HepG2 (cell line): ENCODE measurements around the gene MED23. TPM values are rescaled to one million over a fixed set of nuclear protein-coding genes. Genes with fewer than 3 reads are reported as not detected.

ENCODE experiments used
- ARNT ChIP-seq: fragments of 450-650 bp; IDR thresholded peaks from 2 replicates; pipeline ENCODE4 v1.6.1; 2017
- ASH2L ChIP-seq: fragments of 300-600, 200-600 bp; sonication (generic); IDR thresholded peaks from 2 replicates; pipeline ENCODE4 v1.7.0; 2017; ENCODE audit warnings: low read depth, mild to moderate bottlenecking, moderate library complexity, mixed read lengths, low read length; ENCODE audit not compliant: insufficient read length
- ATAD3A ChIP-seq: sonication (generic); formaldehyde crosslinking; IDR thresholded peaks from 2 replicates; pipeline ENCODE4 v1.4.0; 2020; ENCODE audit warnings: missing genetic modification reagents
- DR1 ChIP-seq: sonication (generic); formaldehyde crosslinking; IDR thresholded peaks from 2 replicates; pipeline ENCODE4 v1.8.0; 2021; ENCODE audit warnings: mild to moderate bottlenecking, missing genetic modification reagents, inconsistent platforms
- E2F2 ChIP-seq: sonication (generic); formaldehyde crosslinking; IDR thresholded peaks from 2 replicates; pipeline ENCODE4 v1.4.0; 2020; ENCODE audit warnings: missing genetic modification reagents, borderline replicate concordance
- FOSL1 ChIP-seq: sonication (generic); formaldehyde crosslinking; IDR thresholded peaks from 2 replicates; pipeline ENCODE4 v1.9.0; 2021; ENCODE audit warnings: missing genetic modification reagents, borderline replicate concordance
- GMEB1 ChIP-seq: sonication (generic); formaldehyde crosslinking; IDR thresholded peaks from 2 replicates; pipeline ENCODE4 v1.5.1; 2020; ENCODE audit warnings: missing genetic modification reagents, mild to moderate bottlenecking, borderline replicate concordance
- LCORL ChIP-seq, 2 experiments: fragments of 450-650 bp in 1 of 2; sonication (generic) in 1 of 2; formaldehyde crosslinking in 1 of 2; IDR thresholded peaks; 2 replicates each; pipeline versions ENCODE4 v1.5.0 to v1.6.1; 2017 to 2020; ENCODE audit warnings: antibody characterized with exemption in 1 of 2, missing genetic modification reagents in 1 of 2
- MTF1 ChIP-seq: sonication (generic); formaldehyde crosslinking; IDR thresholded peaks from 2 replicates; pipeline ENCODE4 v1.5.0; 2020; ENCODE audit warnings: missing genetic modification reagents
- MXD4 ChIP-seq: IDR thresholded peaks from 2 replicates; pipeline ENCODE4 v1.6.1; 2016; ENCODE audit warnings: mild to moderate bottlenecking, missing biosample characterization, missing genetic modification reagents
- NBN ChIP-seq: fragments of 450-650 bp; conservative IDR thresholded peaks from 2 replicates; pipeline ENCODE4 v1.6.1; 2017
- NPAS2 ChIP-seq: sonication (generic); formaldehyde crosslinking; IDR thresholded peaks from 2 replicates; pipeline ENCODE4 v1.8.0; 2022; ENCODE audit warnings: mild to moderate bottlenecking, missing genetic modification reagents, borderline replicate concordance
- NR3C1 ChIP-seq: sonication (generic); formaldehyde crosslinking; IDR thresholded peaks from 2 replicates; pipeline ENCODE4 v1.4.0; 2020; ENCODE audit warnings: missing genetic modification reagents
- PHF21A ChIP-seq: sonication (generic); formaldehyde crosslinking; IDR thresholded peaks from 2 replicates; pipeline ENCODE4 v1.5.0; 2020; ENCODE audit warnings: mild to moderate bottlenecking, missing genetic modification reagents
- RAD21 ChIP-seq: fragments of 450-650 bp; formaldehyde crosslinking; IDR thresholded peaks from 2 replicates; pipeline ENCODE4 v1.5.0; 2020; ENCODE audit warnings: mild to moderate bottlenecking
- RORA ChIP-seq: sonication (generic); formaldehyde crosslinking; IDR thresholded peaks from 2 replicates; pipeline ENCODE4 v1.5.0; 2020; ENCODE audit warnings: mild to moderate bottlenecking, missing genetic modification reagents, moderate library complexity
- SALL1 ChIP-seq: sonication (generic); formaldehyde crosslinking; IDR thresholded peaks from 2 replicates; pipeline ENCODE4 v1.8.0; 2022; ENCODE audit warnings: mild to moderate bottlenecking, missing genetic modification reagents
- SIX4 ChIP-seq: sonication (generic); formaldehyde crosslinking; IDR thresholded peaks from 2 replicates; pipeline ENCODE4 v1.4.0; 2020; ENCODE audit warnings: missing genetic modification reagents
- SMYD3 ChIP-seq: sonication (generic); formaldehyde crosslinking; IDR thresholded peaks from 2 replicates; pipeline ENCODE4 v1.8.1; 2023; ENCODE audit warnings: mild to moderate bottlenecking, missing genetic modification reagents
- STAG1 ChIP-seq: sonication (generic); formaldehyde crosslinking; IDR thresholded peaks from 2 replicates; pipeline ENCODE4 v1.4.0; 2020; ENCODE audit warnings: missing genetic modification reagents
- SYNCRIP ChIP-seq: fragments of 200-400 bp; formaldehyde crosslinking; IDR thresholded peaks from 2 replicates; pipeline ENCODE4 v1.6.1; 2018; ENCODE audit warnings: mild to moderate bottlenecking, low read depth, low read length; ENCODE audit not compliant: insufficient read depth
- TARDBP ChIP-seq: sonication (generic); formaldehyde crosslinking; IDR thresholded peaks from 2 replicates; pipeline ENCODE4 v1.8.0; 2022; ENCODE audit warnings: mild to moderate bottlenecking, missing genetic modification reagents
- YEATS2 ChIP-seq: sonication (generic); formaldehyde crosslinking; IDR thresholded peaks from 2 replicates; pipeline ENCODE4 v1.4.0; 2020; ENCODE audit warnings: missing genetic modification reagents, borderline replicate concordance
- ZFP1 ChIP-seq: IDR thresholded peaks from 2 replicates; pipeline ENCODE4 v1.6.1; 2016
- ZNF296 ChIP-seq: sonication (generic); formaldehyde crosslinking; conservative IDR thresholded peaks from 2 replicates; pipeline ENCODE4 v1.5.0; 2020; ENCODE audit warnings: mild to moderate bottlenecking, missing genetic modification reagents
- ZNF343 ChIP-seq: sonication (generic); formaldehyde crosslinking; IDR thresholded peaks from 2 replicates; pipeline ENCODE4 v1.4.0; 2020; ENCODE audit warnings: mild to moderate bottlenecking, missing genetic modification reagents
- ZNF782 ChIP-seq: sonication (generic); formaldehyde crosslinking; IDR thresholded peaks from 2 replicates; pipeline ENCODE4 v1.4.0; 2020; ENCODE audit warnings: missing genetic modification reagents, mild to moderate bottlenecking, borderline replicate concordance
- ZNF784 ChIP-seq: sonication (generic); formaldehyde crosslinking; IDR thresholded peaks from 2 replicates; pipeline ENCODE4 v1.5.1; 2020; ENCODE audit warnings: missing genetic modification reagents, mild to moderate bottlenecking, borderline replicate concordance
- polyA plus RNA-seq, 8 experiments: library from polyadenylated mRNA; depleted of rRNA in 3 of 8; stranded (reverse) in 7 of 8; unstranded in 1 of 8; fragments of >200 nt; fragmentation: Illumina TruSeq in 4 of 8; extraction: Trizol in 4 of 8; gene quantifications; 2 replicates each; pipeline versions ENCODE4 v1.2.1 to v1.2.3, GENCODE V29; 2011 to 2016; ENCODE audit warnings: low read depth in 4 of 8, missing spikeins in 1 of 8, mixed read lengths in 1 of 8; ENCODE audit not compliant: insufficient read depth in 1 of 8
- total RNA-seq, 5 experiments: library from RNA; depleted of rRNA; stranded (reverse); fragments of >200 nt; fragmentation: Illumina TruSeq; extraction: Trizol; gene quantifications; 2 replicates each; pipeline ENCODE4 v1.2.3, GENCODE V29; 2016; ENCODE audit warnings: low read depth in 1 of 5

The MED23 gene
- total and polyA plus RNA-seq, 2 of the 13 experiments (the other 11 are each of a cell fraction or from before 2014, with no cell fraction given): 34.9 to 50.5 TPM

GRCh38 chr6:131627724-131628682 is at the start of gene MED23 (continued):
- TF ChIP-seq NR3C1 (CRISPR knock-in tag) (0 out of 2 replicates have a peak, but pooled peaks have one; percentile 77), TARDBP (CRISPR knock-in tag) (peak; percentile 100), GMEB1 (CRISPR knock-in tag) (peak; percentile 92), ZNF782 (CRISPR knock-in tag) (peak; percentile 99), PHF21A (CRISPR knock-in tag) (peak; percentile 99), RAD21 (CRISPR knock-in tag) (peak; percentile 100), SALL1 (CRISPR knock-in tag) (peak; percentile 99), E2F2 (CRISPR knock-in tag) (peak; percentile 77; the same call in 1 of the 2 replicates), RORA (CRISPR knock-in tag) (0 out of 2 replicates have a peak, but pooled peaks have one; percentile 78), ZFP1 (CRISPR knock-in tag) (peak; percentile 99), ASH2L (peak; percentile 100), ZNF343 (peak; percentile 97), STAG1 (peak; percentile 96), ARNT (no peak), SMYD3 (CRISPR knock-in tag) (peak; percentile 99), SYNCRIP (no peak), LCORL (IDR thresholded peaks at IDR 0.05) (no peak), LCORL (CRISPR knock-in tag; IDR thresholded peaks at IDR 0.05) (peak; percentile 99), YEATS2 (CRISPR knock-in tag) (peak; percentile 99), SIX4 (CRISPR knock-in tag) (peak; percentile 89), NBN (no peak), FOSL1 (0 out of 2 replicates have a peak, but pooled peaks have one; percentile 23), ZNF784 (CRISPR knock-in tag) (peak; percentile 100), NPAS2 (CRISPR knock-in tag) (no peak), ZNF296 (CRISPR knock-in tag) (no peak), DR1 (CRISPR knock-in tag) (peak; percentile 97), MTF1 (CRISPR knock-in tag) (peak; percentile 88; the same call in 1 of the 2 replicates), ATAD3A (CRISPR knock-in tag) (no peak), MXD4 (peak; percentile 91)
